ENCODE results near the gene UNC80. TPM values are rescaled to one million over a fixed set of nuclear protein-coding genes. Genes with fewer than 3 reads are reported as not detected.

The UNC80 gene
- total and polyA plus RNA-seq, 9 donors: 0.12 to 1.1 (median 0.63) TPM

GRCh38 chr2:209917154-209917771 lies 145.6 kb downstream of the UNC80 start:
- no peaks in the 10 kb centered on the region for H3K27me3 ChIP-seq
- no peak overlapping the region for H3K4me3 ChIP-seq
- WGBS, 3 donors: 69 to 80% (median 79%) methylated on average over 2 of the region's 2 CpGs
- intact Hi-C loops (cut with DNase I): no loop called here
- H3K27ac ChIP-seq: no peak overlapping the region
- TF ChIP-seq EP300 (IDR thresholded peaks at IDR 0.05) (no peak), POLR2A (IDR thresholded peaks at IDR 0.05) (no peak)
- TF ChIP-seq, protein P1, sequence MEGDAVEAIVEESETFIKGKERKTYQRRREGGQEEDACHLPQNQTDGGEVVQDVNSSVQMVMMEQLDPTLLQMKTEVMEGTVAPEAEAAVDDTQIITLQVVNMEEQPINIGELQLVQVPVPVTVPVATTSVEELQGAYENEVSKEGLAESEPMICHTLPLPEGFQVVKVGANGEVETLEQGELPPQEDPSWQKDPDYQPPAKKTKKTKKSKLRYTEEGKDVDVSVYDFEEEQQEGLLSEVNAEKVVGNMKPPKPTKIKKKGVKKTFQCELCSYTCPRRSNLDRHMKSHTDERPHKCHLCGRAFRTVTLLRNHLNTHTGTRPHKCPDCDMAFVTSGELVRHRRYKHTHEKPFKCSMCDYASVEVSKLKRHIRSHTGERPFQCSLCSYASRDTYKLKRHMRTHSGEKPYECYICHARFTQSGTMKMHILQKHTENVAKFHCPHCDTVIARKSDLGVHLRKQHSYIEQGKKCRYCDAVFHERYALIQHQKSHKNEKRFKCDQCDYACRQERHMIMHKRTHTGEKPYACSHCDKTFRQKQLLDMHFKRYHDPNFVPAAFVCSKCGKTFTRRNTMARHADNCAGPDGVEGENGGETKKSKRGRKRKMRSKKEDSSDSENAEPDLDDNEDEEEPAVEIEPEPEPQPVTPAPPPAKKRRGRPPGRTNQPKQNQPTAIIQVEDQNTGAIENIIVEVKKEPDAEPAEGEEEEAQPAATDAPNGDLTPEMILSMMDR (IDR thresholded peaks at IDR 0.05): no peak
- DNase-seq: no peak
- H3K4me1 ChIP-seq (ENCODE audit: insufficient read depth): no peaks in the 10 kb centered on the region
- H3K36me3 ChIP-seq: no peaks in the 10 kb centered on the region
- no peaks in the 10 kb centered on the region for H3K9me3 ChIP-seq

- no peaks in the 10 kb centered on the region for H3K27me3 ChIP-seq
- no peaks in the 10 kb centered on the region for H3K36me3 ChIP-seq
- intact Hi-C loops (cut with DNase I): no loop called here
- no peak overlapping the region for H3K27ac ChIP-seq
- H3K9me3 ChIP-seq: no peaks in the 10 kb centered on the region
- no peak for TF ChIP-seq EP300 (IDR thresholded peaks at IDR 0.05)
- no peak for TF ChIP-seq POLR2A (IDR thresholded peaks at IDR 0.05)
- 94 to 98% (median 96%) methylated on average over 6 of the region's 6 CpGs for WGBS, 3 donors
- no peak overlapping the region for H3K4me3 ChIP-seq
- DNase-seq: no peak
- H3K4me1 ChIP-seq (ENCODE audit: insufficient read depth): no peaks in the 10 kb centered on the region
Observed at GRCh38 chr2:209918251-209918650, 146.6 kb downstream of the UNC80 start.

- intact Hi-C loops (cut with DNase I): no loop called here
- H3K4me1 ChIP-seq (ENCODE audit: insufficient read depth): no peaks in the 10 kb centered on the region
- H3K27ac ChIP-seq: no peak overlapping the region
- no peak for DNase-seq
- TF ChIP-seq, protein P1 (IDR thresholded peaks at IDR 0.05): no peak
- TF ChIP-seq POLR2A (IDR thresholded peaks at IDR 0.05): no peak
- TF ChIP-seq EP300 (IDR thresholded peaks at IDR 0.05): no peak
- no peaks in the 10 kb centered on the region for H3K27me3 ChIP-seq
- 84 to 87% (median 85%) methylated on average over 8 of the region's 8 CpGs for WGBS, 3 donors
- H3K9me3 ChIP-seq: no peaks in the 10 kb centered on the region
- H3K36me3 ChIP-seq: no peaks in the 10 kb centered on the region
- H3K4me3 ChIP-seq: no peak overlapping the region
Observed at GRCh38 chr2:209922116-209922515, 150.5 kb downstream of the UNC80 start.

GRCh38 chr2:209929369-209929768 lies 157.7 kb downstream of the UNC80 start:
- H3K36me3 ChIP-seq: no peaks in the 10 kb centered on the region
- no peak overlapping the region for H3K4me3 ChIP-seq
- no peak for DNase-seq
- no peak for TF ChIP-seq POLR2A (IDR thresholded peaks at IDR 0.05)
- TF ChIP-seq EP300 (IDR thresholded peaks at IDR 0.05): no peak
- TF ChIP-seq, protein P1 (IDR thresholded peaks at IDR 0.05): no peak
- no peak overlapping the region for H3K27ac ChIP-seq
- H3K27me3 ChIP-seq: no peaks in the 10 kb centered on the region
- intact Hi-C loops (cut with DNase I): no loop called here
- peaks cover 3% of the 10 kb centered on the region for H3K4me1 ChIP-seq (ENCODE audit: insufficient read depth)
- H3K9me3 ChIP-seq: no peaks in the 10 kb centered on the region
- 52 to 72% (median 59%) methylated on average over 2 of the region's 2 CpGs for WGBS, 3 donors

Data from ovary (tissue), 9 donors.